Keratinocyte (primary cell): Measurements from ENCODE around the gene AP5B1.

ENCODE experiments used
- CTCF ChIP-seq, 3 experiments: IDR thresholded peaks in 1 of 3; conservative IDR thresholded peaks in 1 of 3; optimal IDR thresholded peaks in 1 of 3; 2 replicates in 2 of 3; 3 replicates in 1 of 3; pipeline versions ENCODE3 to v1.5.1; 2011; ENCODE audit warnings: low read length in 3 of 3, mild to moderate bottlenecking in 3 of 3, moderate library complexity in 2 of 3, control low read depth in 1 of 3, inconsistent platforms in 1 of 3; ENCODE audit not compliant: insufficient read depth in 2 of 3; ENCODE audit errors: extremely low read depth in 1 of 3
- EZH2 ChIP-seq: IDR thresholded peaks from one replicate; pipeline ENCODE4 v1.6.1; 2012; ENCODE audit warnings: inconsistent platforms, mild to moderate bottlenecking, low read length, moderate library complexity

- TF ChIP-seq CTCF (optimal IDR thresholded peaks at IDR 0.05 in 1 of 3, IDR thresholded peaks at IDR 0.05 in 1 of 3, conservative IDR thresholded peaks at IDR 0.05 in 1 of 3; ENCODE audit: extremely low read depth in 1 of 3, insufficient read depth in 2 of 3, low read length in 3 of 3) (peak in 1 of 3 experiments; percentile 24), EZH2 (no peak)
Measured at GRCh38 chr11:65781152-65781961, 581 bp upstream of the AP5B1 start.
